SK-N-MC (cell line): ENCODE measurements around the gene HDHD2.

Experiments used
- EZH2 ChIP-seq: fragments of 200-600 bp; sonication (generic); IDR thresholded peaks from one replicate; pipeline ENCODE4 v1.6.1; 2017; ENCODE audit warnings: antibody characterized with exemption
- FOXP2 ChIP-seq: optimal IDR thresholded peaks from 2 replicates; pipeline ENCODE3; 2011; ENCODE audit warnings: mild to moderate bottlenecking, moderate library complexity; ENCODE audit not compliant: insufficient read depth; ENCODE audit errors: extremely low read length, control extremely low read depth
- POLR2AphosphoS5 ChIP-seq: IDR thresholded peaks from 2 replicates; pipeline ENCODE4 v1.6.1; 2012; ENCODE audit warnings: mild to moderate bottlenecking, low read depth, low read length, borderline replicate concordance

- TF ChIP-seq POLR2AphosphoS5, result no peak
- TF ChIP-seq EZH2, result no peak
- TF ChIP-seq FOXP2, result no peak
Observed at GRCh38 chr18:47168913-47169312, 18.6 kb upstream of the HDHD2 start.
